Neuronal stem cell (in vitro differentiated cells): ENCODE results near the gene C4orf36.

Experiments used
- DNase-seq: peaks from one replicate; pipeline ENCODE4 v3.0.0-alpha.2; 2013; ENCODE audit warnings: low spot score
- H2AFZ ChIP-seq: one replicate; pipeline ENCODE4 v1.6.1; 2013; ENCODE audit warnings: mild to moderate bottlenecking, low read length, inconsistent platforms
- H2AK5ac ChIP-seq: 2 replicates; pipeline ENCODE4 v1.6.1; 2013; ENCODE audit warnings: low read depth, mild to moderate bottlenecking, inconsistent platforms, low read length, moderate library complexity, mixed read lengths
- H2BK120ac ChIP-seq: 2 replicates; pipeline ENCODE4 v1.6.1; 2013; ENCODE audit warnings: low read depth, mild to moderate bottlenecking, inconsistent platforms, low read length, moderate library complexity, mixed read lengths
- H2BK12ac ChIP-seq: one replicate; pipeline ENCODE4 v1.6.1; 2013; ENCODE audit warnings: low read length, inconsistent platforms
- H2BK15ac ChIP-seq: 2 replicates; pipeline ENCODE4 v1.6.1; 2013; ENCODE audit warnings: mild to moderate bottlenecking, low read length, inconsistent platforms, mixed read lengths
- H2BK5ac ChIP-seq: one replicate; pipeline ENCODE4 v1.6.1; 2013; ENCODE audit warnings: inconsistent platforms, mild to moderate bottlenecking, low read length, moderate library complexity
- H3K14ac ChIP-seq: one replicate; pipeline ENCODE4 v1.6.1; 2013; ENCODE audit warnings: low read length, inconsistent platforms
- H3K18ac ChIP-seq: 2 replicates; pipeline ENCODE4 v1.6.1; 2013; ENCODE audit warnings: low read length, inconsistent platforms
- H3K23ac ChIP-seq: 2 replicates; pipeline ENCODE4 v1.6.1; 2013; ENCODE audit warnings: low read depth, mild to moderate bottlenecking, mixed read lengths, low read length, inconsistent platforms; ENCODE audit not compliant: poor library complexity
- H3K27ac ChIP-seq: replicated peaks from 3 replicates; pipeline ENCODE4 v1.5.1; 2013; ENCODE audit warnings: low read length, inconsistent platforms
- H3K27me3 ChIP-seq, 3 experiments: 2 replicates each; pipeline ENCODE4 v1.6.1; 2013; ENCODE audit warnings: low read length in 3 of 3, mild to moderate bottlenecking in 2 of 3, inconsistent platforms in 1 of 3, low read depth in 1 of 3, mixed read lengths in 1 of 3, moderate library complexity in 1 of 3; ENCODE audit not compliant: control insufficient read depth in 3 of 3, insufficient read depth in 3 of 3
- H3K36me3 ChIP-seq, 2 donors: replicated peaks in 1 of 2; 2 replicates each; pipeline ENCODE4 v1.6.1; 2013; ENCODE audit warnings: low read length in 2 of 2; ENCODE audit not compliant: control insufficient read depth in 2 of 2, insufficient read depth in 2 of 2
- H3K4ac ChIP-seq: 2 replicates; pipeline ENCODE4 v1.6.1; 2013; ENCODE audit warnings: inconsistent platforms, mild to moderate bottlenecking, low read length, moderate library complexity
- H3K4me1 ChIP-seq, 2 donors: 1 replicate in 1 of 2; 2 replicates in 1 of 2; pipeline ENCODE4 v1.6.1; 2013; ENCODE audit warnings: low read length in 2 of 2, low read depth in 1 of 2; ENCODE audit not compliant: control insufficient read depth in 2 of 2, insufficient read depth in 1 of 2
- H3K4me2 ChIP-seq: one replicate; pipeline ENCODE4 v1.6.1; 2013; ENCODE audit warnings: mild to moderate bottlenecking, low read length, inconsistent platforms; ENCODE audit not compliant: insufficient read depth, poor library complexity, severe bottlenecking
- H3K4me3 ChIP-seq, 2 donors: 2 replicates each; pipeline ENCODE4 v1.5.1; 2013; ENCODE audit warnings: low read length in 2 of 2, mild to moderate bottlenecking in 2 of 2, inconsistent platforms in 1 of 2, moderate library complexity in 1 of 2
- H3K79me1 ChIP-seq: one replicate; pipeline ENCODE4 v1.6.1; 2013; ENCODE audit warnings: low read depth, mild to moderate bottlenecking, inconsistent platforms, low read length, moderate library complexity
- H3K9ac ChIP-seq: one replicate; pipeline ENCODE4 v1.6.1; 2013; ENCODE audit warnings: mild to moderate bottlenecking, low read depth, low read length, inconsistent platforms; ENCODE audit not compliant: poor library complexity
- H3K9me3 ChIP-seq, 2 donors: replicated peaks in 1 of 2; 2 replicates each; pipeline versions ENCODE3 to v1.6.1; 2013; ENCODE audit warnings: low read length in 2 of 2, mild to moderate bottlenecking in 2 of 2, inconsistent platforms in 1 of 2, low read depth in 1 of 2, mixed read lengths in 1 of 2, moderate library complexity in 1 of 2; ENCODE audit not compliant: control insufficient read depth in 2 of 2, insufficient read depth in 1 of 2
- H4K8ac ChIP-seq: one replicate; pipeline ENCODE4 v1.6.1; 2013; ENCODE audit warnings: low read depth, mild to moderate bottlenecking, inconsistent platforms, low read length, moderate library complexity
- H4K91ac ChIP-seq: one replicate; pipeline ENCODE4 v1.6.1; 2013; ENCODE audit warnings: low read length, low read depth, mild to moderate bottlenecking, inconsistent platforms; ENCODE audit not compliant: poor library complexity
- WGBS, 2 donors: extraction: QIAGEN DNeasy Blood & Tissue Kit; methylation state at CpG; one replicate each; pipeline ENCODE4 v1.1.7; 2013; ENCODE audit warnings: missing lambda C conversion rate in 2 of 2, mixed read lengths in 1 of 2; ENCODE audit not compliant: insufficient read length in 2 of 2, insufficient replicate concordance in 1 of 2; ENCODE audit errors: extremely low coverage in 2 of 2; 5-methylcytosine and 5-hydroxymethylcytosine counted together

Gene C4orf36

DNA sequence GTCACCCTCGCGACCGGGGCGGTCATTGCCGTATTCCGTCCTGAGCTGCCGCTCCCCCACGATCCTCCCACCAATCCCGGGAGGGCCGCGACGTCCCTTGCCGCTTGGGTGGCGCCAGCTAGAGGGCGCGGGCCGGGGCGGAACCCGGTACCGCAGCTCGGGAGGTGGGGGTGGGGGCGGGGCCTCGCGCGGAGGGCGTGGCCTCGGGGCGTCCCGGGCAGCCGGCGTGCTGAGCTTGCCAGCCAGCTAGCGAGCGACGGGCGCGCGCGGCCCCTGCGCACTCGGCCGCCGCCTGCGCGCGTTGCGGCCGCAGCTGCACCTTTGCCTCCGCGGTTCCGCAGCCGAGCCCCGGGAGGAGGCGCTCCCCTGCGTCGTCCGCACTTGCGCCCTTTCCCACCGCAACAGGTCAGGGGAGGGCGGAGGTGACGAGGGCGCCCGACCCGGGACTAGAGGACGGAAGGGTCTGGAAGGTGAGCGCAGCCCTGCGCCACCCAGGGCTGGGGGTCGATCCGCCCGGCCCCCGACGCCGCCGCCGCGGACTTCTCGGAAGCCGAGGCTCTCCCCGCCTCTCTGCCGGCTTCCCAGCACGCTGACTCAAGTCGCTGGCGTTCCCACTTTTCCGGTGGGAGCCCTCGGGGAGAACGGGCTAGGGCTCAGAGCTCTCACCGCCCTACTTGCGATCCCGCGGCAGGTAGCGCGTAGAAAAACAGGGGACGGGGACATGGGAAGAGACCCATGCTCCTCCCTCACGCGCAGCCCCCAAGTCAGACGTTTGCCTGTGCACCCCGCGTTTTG is 42.7 kb upstream of the C4orf36 start, which contains the start of gene AFF1:
Gene AFF1 (plus strand): TSS at position 241 of the 795 bp plus-strand sequence. CDS start 13,523 bp downstream, outside the sequence.
- H3K4ac ChIP-seq: peak within 1 kb of the TSS; percentile 76
- H3K18ac ChIP-seq: peak within 1 kb of the TSS; percentile 100
- H2BK12ac ChIP-seq: peak within 1 kb of the TSS; percentile 94
- peak; percentile 85 for DNase-seq
- H4K91ac ChIP-seq: peak within 1 kb of the TSS; percentile 89
- WGBS, 2 donors: no CpG with 5 or more reads among the region's 97 CpGs
- peak within 1 kb of the TSS; percentile 92 for H2AK5ac ChIP-seq
- H3K14ac ChIP-seq: peak within 1 kb of the TSS; percentile 98
- peaks cover 0 to 5% (median 0%) of the 10 kb centered on the region in 3 experiments for H3K27me3 ChIP-seq
- peak within 1 kb of the TSS; percentile 81 for H2BK120ac ChIP-seq
- peak within 1 kb of the TSS; percentile 67 to 91 for H3K4me3 ChIP-seq
- H4K8ac ChIP-seq: peak within 1 kb of the TSS; percentile 17
- H3K9me3 ChIP-seq: no peaks in the 10 kb centered on the region
- H2AFZ ChIP-seq: peak within 1 kb of the TSS; percentile 97
- H3K79me1 ChIP-seq: peaks cover 1% of the 10 kb centered on the region
- no peak within 1 kb of the TSS for H3K27ac ChIP-seq
- H3K36me3 ChIP-seq: no peaks in the 10 kb centered on the region
- peak within 1 kb of the TSS; percentile 89 for H3K4me2 ChIP-seq
- H3K4me1 ChIP-seq: peaks cover 0 to 1% of the 10 kb centered on the region in 2 donors
- H2BK5ac ChIP-seq: peak within 1 kb of the TSS; percentile 94
- peak within 1 kb of the TSS; percentile 97 for H3K9ac ChIP-seq
- peak within 1 kb of the TSS; percentile 94 for H2BK15ac ChIP-seq
- H3K23ac ChIP-seq: peak within 1 kb of the TSS; percentile 99

DNA sequence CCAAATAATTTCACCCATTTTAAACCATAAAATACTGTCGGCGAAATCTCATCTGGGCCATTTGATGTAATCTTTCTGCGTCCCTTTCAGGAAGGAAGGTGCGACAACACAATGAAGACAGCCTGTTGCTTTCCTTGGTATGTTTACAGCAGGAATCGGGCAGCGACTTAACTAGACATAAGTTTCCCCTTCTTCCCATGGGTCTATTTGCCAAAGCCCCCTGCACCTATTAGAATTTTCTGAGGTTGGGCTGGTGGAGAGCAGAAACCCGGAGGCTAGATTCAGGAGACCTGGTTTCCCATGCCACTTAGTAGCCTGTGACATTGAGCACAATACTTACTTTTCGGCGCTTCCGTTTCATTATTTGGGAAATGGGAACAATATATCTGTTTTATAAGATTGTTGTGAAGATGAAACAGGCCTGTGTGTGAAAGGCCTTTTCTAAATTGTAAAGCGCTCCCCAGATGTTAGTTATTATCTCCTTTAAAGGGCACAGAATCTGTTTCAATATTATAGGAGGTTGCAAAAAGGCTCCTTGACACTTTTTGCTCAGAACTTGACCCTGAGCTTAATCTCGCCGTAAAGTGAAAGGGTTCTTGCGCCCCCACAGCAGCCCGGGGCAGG is 42.0 kb upstream of the C4orf36 start:
- H4K8ac ChIP-seq: no peak overlapping the region
- no peak overlapping the region for H2BK15ac ChIP-seq
- no peaks in the 10 kb centered on the region for H3K36me3 ChIP-seq
- no CpG with 5 or more reads among the region's 15 CpGs for WGBS, 2 donors
- no peak overlapping the region for H3K27ac ChIP-seq
- H3K4me2 ChIP-seq: peak overlapping the region; percentile 69
- H2AK5ac ChIP-seq: no peak overlapping the region
- H4K91ac ChIP-seq: no peak overlapping the region
- H2BK5ac ChIP-seq: no peak overlapping the region
- H2AFZ ChIP-seq: peak overlapping the region; percentile 97
- H3K27me3 ChIP-seq: peaks cover 0 to 5% (median 0%) of the 10 kb centered on the region in 3 experiments
- H3K23ac ChIP-seq: peak overlapping the region; percentile 99
- H2BK12ac ChIP-seq: no peak overlapping the region
- H3K9me3 ChIP-seq: no peaks in the 10 kb centered on the region
- no peak overlapping the region for H3K9ac ChIP-seq
- peak overlapping the region; percentile 52 for H3K18ac ChIP-seq
- no peak for DNase-seq
- peaks cover 0 to 1% of the 10 kb centered on the region in 2 donors for H3K4me1 ChIP-seq
- no peak overlapping the region for H3K14ac ChIP-seq
- H3K4ac ChIP-seq: no peak overlapping the region
- H3K4me3 ChIP-seq: peak overlapping the region; percentile 67 to 73
- H2BK120ac ChIP-seq: no peak overlapping the region
- H3K79me1 ChIP-seq: peaks cover 1% of the 10 kb centered on the region

DNA sequence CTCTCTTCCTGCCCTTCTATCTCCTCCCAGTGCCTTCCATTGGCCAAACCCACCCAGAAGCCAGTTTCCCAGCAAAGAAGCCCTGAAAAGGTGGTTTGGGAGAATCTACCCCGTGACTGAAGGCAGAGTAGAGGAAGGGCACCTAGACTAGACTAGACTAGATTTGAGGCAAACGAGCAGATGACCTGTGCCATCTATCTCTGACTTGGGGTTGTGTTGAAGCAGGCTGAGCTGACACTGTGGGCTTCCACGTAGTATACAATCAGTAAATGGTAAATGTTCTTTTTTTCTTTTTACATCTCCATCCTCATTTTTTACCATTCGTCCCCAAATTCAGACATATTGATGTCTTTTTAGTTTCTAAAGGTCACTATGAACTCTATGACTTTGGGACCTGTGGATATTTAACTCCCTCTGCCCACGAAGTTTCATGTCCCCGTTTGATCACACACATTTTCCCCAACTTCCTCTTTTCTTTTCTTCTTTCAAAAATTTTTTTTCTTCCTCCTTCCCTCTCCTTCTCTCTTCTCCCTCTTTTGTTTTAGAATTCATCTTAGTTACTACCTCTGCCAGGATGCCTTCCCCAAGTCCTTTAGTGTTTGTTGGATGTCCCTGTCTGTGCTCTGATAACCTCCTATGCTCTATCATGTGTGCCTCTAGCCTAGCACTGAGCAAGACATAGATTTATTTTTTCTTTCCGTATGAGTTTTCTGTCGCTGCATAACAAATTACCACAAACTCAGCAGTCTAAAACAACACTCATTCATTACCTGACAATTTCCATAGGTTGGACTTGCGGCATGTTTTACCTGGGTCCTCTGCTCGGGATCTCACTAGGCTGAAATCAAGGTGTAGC is 36.4 kb upstream of the C4orf36 start:
- Histone ChIP-seq H3K36me3 (no peaks in the 10 kb centered on the region), H3K27ac (no peak overlapping the region), H3K4me3 (no peak overlapping the region), H2BK5ac (no peak overlapping the region), H3K9ac (no peak overlapping the region), H3K4me2 (no peak overlapping the region), H2AFZ (no peak overlapping the region), H2BK15ac (no peak overlapping the region), H3K23ac (no peak overlapping the region), H4K91ac (no peak overlapping the region), H3K4me1 (no peaks in the 10 kb centered on the region), H3K14ac (no peak overlapping the region), H3K27me3 (peaks cover 0 to under 1% (median 0%) of the 10 kb centered on the region in 3 experiments), H3K9me3 (no peaks in the 10 kb centered on the region), H2BK12ac (no peak overlapping the region), H3K18ac (no peak overlapping the region), H3K79me1 (no peaks in the 10 kb centered on the region), H4K8ac (no peak overlapping the region), H3K4ac (no peak overlapping the region), H2BK120ac (no peak overlapping the region), H2AK5ac (no peak overlapping the region)
- 100% methylated on average over 1 of the region's 10 CpGs; no CpG with 5 or more reads in 1 of the 2 donors for WGBS, 2 donors
- no peak for DNase-seq
